GM12801 (cell line): ENCODE results near the gene SCN2A.

ENCODE experiments used
- CTCF ChIP-seq: IDR thresholded peaks from one replicate; pipeline ENCODE4 v1.5.1; 2011; ENCODE audit warnings: control low read depth; ENCODE audit not compliant: insufficient read length; ENCODE audit errors: extremely low read depth

The SCN2A gene

GRCh38 chr2:165294912-165295311 lies 55.7 kb downstream of the SCN2A start:
- no peak for TF ChIP-seq CTCF

GRCh38 chr2:165295643-165296042 lies 56.4 kb downstream of the SCN2A start:
- no peak for TF ChIP-seq CTCF

GRCh38 chr2:165305391-165306096 lies 66.3 kb downstream of the SCN2A start:
- TF ChIP-seq CTCF = no peak

- TF ChIP-seq CTCF = no peak
Measured at GRCh38 chr2:165307317-165307716, 68.1 kb downstream of the SCN2A start.

- TF ChIP-seq CTCF = no peak
Measured at GRCh38 chr2:165311949-165312348, 72.7 kb downstream of the SCN2A start.

GRCh38 chr2:165312999-165313398 lies 73.8 kb downstream of the SCN2A start:
- TF ChIP-seq CTCF = no peak

GRCh38 chr2:165313509-165313908 lies 74.3 kb downstream of the SCN2A start:
- no peak for TF ChIP-seq CTCF
